ENCODE results near the gene EPN2. TPM values are rescaled to one million over a fixed set of nuclear protein-coding genes. Genes with fewer than 3 reads are reported as not detected.

EPN2 gene
- total and polyA plus RNA-seq, 10 of the 15 experiments (the other 5 are each of a cell fraction or from before 2014, with no cell fraction given) = 0.26 to 8.4 (median 4.7) TPM

GRCh38 chr17:19371259-19372010 is 134.3 kb downstream of the EPN2 start (continued):
- no peak for TF ChIP-seq CEBPZ (IDR thresholded peaks at IDR 0.05; ENCODE audit: low read depth, low read length)
- no peak for TF ChIP-seq GATAD2B (conservative IDR thresholded peaks at IDR 0.05; ENCODE audit: low read depth)
- no peak for TF ChIP-seq SP1 (IDR thresholded peaks at IDR 0.05; ENCODE audit: low read depth, low read length)
- TF ChIP-seq BCL3 (IDR thresholded peaks at IDR 0.05; ENCODE audit: borderline replicate concordance, insufficient read depth, low read depth, low read length, poor library complexity, severe bottlenecking) = peak; percentile 87
- no peak for TF ChIP-seq CUX1 (IDR thresholded peaks at IDR 0.05; ENCODE audit: insufficient replicate concordance, low read depth, low read length)

Measured in GM12878 (cell line).